K562 (cell line): Measurements from ENCODE around the gene PGF. TPM values are rescaled to one million over a fixed set of nuclear protein-coding genes. Genes with fewer than 3 reads are reported as not detected.

ENCODE experiments used
- ATAC-seq: fragments of 200-7000 bp; cut with Tn5 transposase; 3 replicates; pipeline ENCODE4 v1.9.1; 2020; ENCODE audit warnings: moderate library complexity
- BruUV-seq: library from RNA; stranded (reverse); fragments of 400-500 nt; replicated peaks from 2 replicates; lab custom pipeline; 2021; lab: Mats Ljungman, UMichigan
- CTCF ChIA-PET: fragments of 300-600 bp; formaldehyde crosslinking; extraction: SDS; loops from one replicate; lab custom pipeline; 2021; ENCODE audit warnings: low intra/inter-chr PET ratio; lab: Yijun Ruan, JAX
- POLR2A ChIA-PET: fragments of 300-600, 350-650 bp; sonication (Branson Sonifier 250); formaldehyde crosslinking; extraction: SDS; loops from one replicate; lab custom pipeline; 2021; ENCODE audit warnings: antibody characterized with exemption, inconsistent platforms; lab: Yijun Ruan, JAX
- DNase-seq, 4 experiments: peaks; one replicate each; pipeline versions ENCODE4 v3.0.0 to v3.0.0-alpha.2; 2011 to 2018; ENCODE audit warnings: low spot score in 3 of 4, mixed read lengths in 3 of 4; ENCODE audit errors: extremely low read depth in 1 of 4
- FAIRE-seq: peaks from 2 replicates; lab custom pipeline; 2011; peaks lifted over from hg19 to GRCh38; lab: Jason Lieb, UNC
- H2AFZ ChIP-seq: 2 replicates; pipeline ENCODE4 v1.6.0; 2011; ENCODE audit warnings: low read depth, low read length, control low read depth, inconsistent platforms
- H3K27ac ChIP-seq: fragments of 200-600 bp; 3 replicates; pipeline ENCODE4 v1.8.0; 2011; ENCODE audit warnings: low read depth, mild to moderate bottlenecking, control low read depth, inconsistent platforms, low read length, moderate library complexity, mixed read lengths; ENCODE audit errors: extremely low read depth
- H3K27me3 ChIP-seq, 2 experiments: fragments of 300-600 bp in 1 of 2; 2 replicates in 1 of 2; 3 replicates in 1 of 2; pipeline versions ENCODE4 v1.6.0 to v1.8.0; 2011; ENCODE audit warnings: inconsistent platforms in 2 of 2, low read length in 2 of 2, mild to moderate bottlenecking in 1 of 2, mixed read lengths in 1 of 2, moderate library complexity in 1 of 2; ENCODE audit not compliant: control insufficient read depth in 2 of 2, insufficient read depth in 2 of 2
- H3K36me3 ChIP-seq: fragments of 300-600 bp; 3 replicates; pipeline ENCODE4 v1.8.0; 2011; ENCODE audit warnings: mild to moderate bottlenecking, low read length, inconsistent platforms; ENCODE audit not compliant: control insufficient read depth, insufficient read depth
- H3K4me1 ChIP-seq, 2 experiments: fragments of 200-600 bp in 1 of 2; replicated peaks in 1 of 2; 2 replicates in 1 of 2; 3 replicates in 1 of 2; pipeline versions ENCODE4 v1.5.1 to v1.8.0; 2011; ENCODE audit warnings: inconsistent platforms in 2 of 2, low read length in 2 of 2, mild to moderate bottlenecking in 1 of 2, mixed read lengths in 1 of 2, moderate library complexity in 1 of 2; ENCODE audit not compliant: control insufficient read depth in 2 of 2, insufficient read depth in 2 of 2
- H3K4me2 ChIP-seq: 2 replicates; pipeline ENCODE4 v1.6.1; 2011; ENCODE audit warnings: low read length, control low read depth, inconsistent platforms, mixed read lengths; ENCODE audit not compliant: insufficient read depth
- H3K4me3 ChIP-seq: fragments of 200-600 bp; sonication (generic), shearing (Covaris generic); 2 replicates; pipeline ENCODE4 v1.5.1; 2016; ENCODE audit warnings: control low read depth, inconsistent platforms
- H3K79me2 ChIP-seq: fragments of 200-600 bp; 3 replicates; pipeline ENCODE4 v1.8.0; 2011; ENCODE audit warnings: low read length, inconsistent platforms; ENCODE audit not compliant: control insufficient read depth, insufficient read depth
- H3K9ac ChIP-seq, 2 experiments: 2 replicates each; pipeline versions ENCODE4 v1.6.0 to v1.6.1; 2011; ENCODE audit warnings: low read depth in 2 of 2, low read length in 2 of 2, control low read depth in 1 of 2, inconsistent platforms in 1 of 2, mild to moderate bottlenecking in 1 of 2, mixed read lengths in 1 of 2; ENCODE audit not compliant: insufficient read depth in 1 of 2
- H3K9me1 ChIP-seq: one replicate; pipeline ENCODE4 v1.6.0; 2011; ENCODE audit warnings: inconsistent platforms, mild to moderate bottlenecking, low read length, moderate library complexity; ENCODE audit not compliant: control insufficient read depth, insufficient read depth
- H3K9me3 ChIP-seq: replicated peaks from 2 replicates; pipeline ENCODE4 v1.5.1; 2011; ENCODE audit warnings: low read depth, low read length, inconsistent platforms; ENCODE audit not compliant: control insufficient read depth, insufficient read depth
- H4K20me1 ChIP-seq: replicated peaks from 2 replicates; pipeline ENCODE4 v1.6.1; 2011; ENCODE audit warnings: low read length, inconsistent platforms, mixed read lengths; ENCODE audit not compliant: control insufficient read depth, insufficient read depth
- NR2C1 ChIP-seq, 2 experiments: fragments of 450-650 bp; IDR thresholded peaks; 2 replicates each; pipeline ENCODE4 v1.6.1; 2017; ENCODE audit warnings: mild to moderate bottlenecking in 2 of 2, antibody characterized with exemption in 1 of 2, inconsistent platforms in 1 of 2, missing compliant biosample characterization in 1 of 2, missing genetic modification characterization in 1 of 2
- ZNF316 ChIP-seq: fragments of 450-650 bp; IDR thresholded peaks from 2 replicates; pipeline ENCODE4 v1.6.1; 2016
- ZNF407 ChIP-seq: fragments of 450-650 bp; IDR thresholded peaks from 2 replicates; pipeline ENCODE4 v1.6.1; 2016; ENCODE audit warnings: low read depth
- WGBS: fragments of 100-300 bp; shearing (Covaris generic); methylation state at CpG from one replicate; pipeline ENCODE4 v1.1.6; 2016; ENCODE audit warnings: low coverage, mixed read lengths; ENCODE audit not compliant: insufficient coverage; ENCODE audit errors: missing lambda C conversion rate; 5-methylcytosine and 5-hydroxymethylcytosine counted together
- in situ Hi-C: fragments of 300-500 bp; cut with MboI; formaldehyde crosslinking; loops from 4 replicates; pipeline ENCODE4 v1.15.0; 2018; ENCODE audit warnings: inconsistent platforms, mixed read lengths
- intact Hi-C: fragments of 100-400 bp; cut with micrococcal nuclease; formaldehyde crosslinking; loops from 2 replicates; pipeline ENCODE4 v1.14.2; 2022
- polyA plus RNA-seq, 8 experiments: library from polyadenylated mRNA; depleted of rRNA in 4 of 8; stranded (reverse) in 5 of 8; unstranded in 3 of 8; fragments of >200 nt; fragmentation: Nextera tagmentation in 2 of 8; fragmentation: Illumina TruSeq in 1 of 8; extraction: Ambion mirVana in 2 of 8; extraction: Trizol in 1 of 8; gene quantifications; 2 replicates each; pipeline versions ENCODE4 v1.2.1 to v1.2.3, GENCODE V29; 2011 to 2014; ENCODE audit warnings: inconsistent platforms in 1 of 8, missing spikeins in 1 of 8
- total RNA-seq, 7 experiments: library from RNA; depleted of rRNA in 6 of 7; stranded (reverse); fragments of >200 nt in 6 of 7; fragmentation: Illumina TruSeq in 2 of 7; extraction: Trizol in 2 of 7; gene quantifications; 2 replicates each; pipeline versions ENCODE4 v1.2.1 to v1.2.3, GENCODE V29; 2011 to 2021; ENCODE audit warnings: low replicate concordance in 1 of 7

PGF gene
- total and polyA plus RNA-seq, 9 of the 15 experiments (the other 6 are each of a cell fraction or from before 2014, with no cell fraction given), result 0.04 to 0.44 (median 0.18) TPM

GRCh38 chr14:74911704-74912103, 43.7 kb downstream of the PGF start:
- ATAC-seq, result no peak
- WGBS, result 81% methylated on average over 2 of the region's 5 CpGs

GRCh38 chr14:74911221-74911620, 44.2 kb downstream of the PGF start:
- Histone ChIP-seq H2AFZ (no peak overlapping the region), H3K27me3 (no peaks in the 10 kb centered on the region), H3K4me1 (peaks cover 6 to 37% of the 10 kb centered on the region in 2 experiments; a peak in 2 of 5 replicates), H3K27ac (no peak overlapping the region), H3K9me3 (no peaks in the 10 kb centered on the region), H3K4me3 (no peak overlapping the region), H4K20me1 (no peaks in the 10 kb centered on the region), H3K9me1 (no peaks in the 10 kb centered on the region), H3K4me2 (no peak overlapping the region), H3K9ac (no peak overlapping the region), H3K36me3 (0 out of 3 replicates have a peak, but pooled peaks cover 3% of the 10 kb centered on the region), H3K79me2 (no peaks in the 10 kb centered on the region)
- 95% methylated on average over 4 of the region's 6 CpGs for WGBS
- ChIA-PET CTCF (no interaction called here), POLR2A (no interaction called here)
- FAIRE-seq (no peak), DNase-seq (no peak), ATAC-seq (no peak)
- intact Hi-C loops (loop anchor here (10.0 kb wide), 1 partner anchor 394 kb away; no protein-coding TSS in a partner anchor), in situ Hi-C loops (loop anchor here (10.0 kb wide), 1 partner anchor 164 kb away; no protein-coding TSS in a partner anchor)
- BruUV-seq, result no TSS peak
- TF ChIP-seq ZNF316 (no peak), ZNF407 (no peak)

More at GRCh38 chr14:74911704-74912103, 43.7 kb downstream of the PGF start:
- no peak overlapping the region for H3K4me2 ChIP-seq
- H2AFZ ChIP-seq, result no peak overlapping the region
- no peaks in the 10 kb centered on the region for H3K36me3 ChIP-seq
- intact Hi-C loops (loop anchor here (10.0 kb wide), 1 partner anchor 393 kb away; no protein-coding TSS in a partner anchor), in situ Hi-C loops (loop anchor here (10.0 kb wide), 1 partner anchor 163 kb away; no protein-coding TSS in a partner anchor)
- H3K27me3 ChIP-seq, result no peaks in the 10 kb centered on the region
- H3K9me1 ChIP-seq, result no peaks in the 10 kb centered on the region
- peaks cover 6 to 36% of the 10 kb centered on the region in 2 experiments; a peak in 2 of 5 replicates for H3K4me1 ChIP-seq
- no peak for TF ChIP-seq NR2C1 (IDR thresholded peaks at IDR 0.05)
- TF ChIP-seq NR2C1 (tag; IDR thresholded peaks at IDR 0.05), result no peak
- no TSS peak for BruUV-seq
- FAIRE-seq (no peak), DNase-seq (no peak)
- no peak overlapping the region for H3K27ac ChIP-seq
- no peaks in the 10 kb centered on the region for H3K79me2 ChIP-seq
- no peaks in the 10 kb centered on the region for H4K20me1 ChIP-seq
- POLR2A ChIA-PET, result interaction anchor here (0.8 kb wide), 2 partner anchors 94 to 206 kb away, joined by 3 read pairs; no protein-coding TSS in a partner anchor
- H3K4me3 ChIP-seq, result no peak overlapping the region
- no peaks in the 10 kb centered on the region for H3K9me3 ChIP-seq
- peak overlapping the region in 1 of 2 experiments; percentile 58; a peak in 1 of 4 replicates for H3K9ac ChIP-seq
- CTCF ChIA-PET, result no interaction called here
